GM21786 (cell line): Measurements from ENCODE around the gene CPNE8.

Source experiments
- ATAC-seq: cut with Tn5 transposase; IDR thresholded peaks from one replicate; pipeline ENCODE4 v1.9.1; 2021; ENCODE audit not compliant: unreplicated experiment

The CPNE8 gene

DNA sequence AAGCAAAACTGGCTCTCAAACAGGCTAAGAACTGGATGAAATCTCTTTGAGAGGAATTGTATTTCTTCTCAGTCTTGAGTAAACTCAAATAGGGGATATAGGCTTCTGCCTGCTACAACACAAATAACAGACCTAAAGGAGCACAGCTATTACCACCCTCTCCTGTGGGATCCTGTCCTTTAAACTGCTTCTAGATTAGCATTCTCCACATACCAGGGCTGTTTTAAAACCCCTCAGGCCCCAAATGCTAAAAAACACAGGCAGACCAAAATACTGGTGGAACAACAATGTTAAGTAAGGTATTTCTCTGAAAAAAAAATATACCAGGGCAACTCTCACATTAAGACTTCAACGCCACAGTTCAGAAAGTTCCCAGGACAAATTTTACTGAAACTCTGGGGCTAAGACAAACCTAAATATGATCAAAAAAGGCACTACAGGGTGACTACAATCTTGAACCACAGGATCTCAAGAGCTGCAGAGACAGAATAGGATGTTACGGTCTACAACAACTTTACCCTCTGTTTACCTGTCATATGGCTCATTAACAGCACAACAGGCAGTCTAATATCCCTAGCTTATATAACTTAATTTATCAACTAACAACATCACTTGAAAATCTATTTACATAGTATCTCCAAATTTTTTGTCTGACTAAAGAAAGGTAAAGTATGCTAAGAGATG, 7.2 kb downstream of the CPNE8 start:
- no peak for ATAC-seq

DNA sequence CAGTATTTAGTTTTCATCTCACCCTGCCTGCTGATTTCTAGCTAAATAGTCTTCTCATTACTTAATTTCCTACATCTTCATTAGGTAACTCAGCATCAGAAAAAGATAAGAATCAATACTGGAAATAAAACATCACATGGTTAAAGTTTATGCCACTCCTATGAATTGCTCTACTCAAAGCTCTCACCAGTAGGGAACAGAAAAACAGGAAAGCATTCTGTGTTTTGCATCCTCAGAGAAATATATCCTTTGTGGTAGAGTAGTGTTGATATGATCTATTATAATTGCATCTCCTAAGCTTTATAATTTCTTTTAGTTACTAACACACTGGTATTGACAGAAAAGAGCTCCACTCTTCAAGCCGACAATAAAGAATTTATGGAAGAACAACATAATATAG, 9.9 kb downstream of the CPNE8 start:
- no peak for ATAC-seq

DNA sequence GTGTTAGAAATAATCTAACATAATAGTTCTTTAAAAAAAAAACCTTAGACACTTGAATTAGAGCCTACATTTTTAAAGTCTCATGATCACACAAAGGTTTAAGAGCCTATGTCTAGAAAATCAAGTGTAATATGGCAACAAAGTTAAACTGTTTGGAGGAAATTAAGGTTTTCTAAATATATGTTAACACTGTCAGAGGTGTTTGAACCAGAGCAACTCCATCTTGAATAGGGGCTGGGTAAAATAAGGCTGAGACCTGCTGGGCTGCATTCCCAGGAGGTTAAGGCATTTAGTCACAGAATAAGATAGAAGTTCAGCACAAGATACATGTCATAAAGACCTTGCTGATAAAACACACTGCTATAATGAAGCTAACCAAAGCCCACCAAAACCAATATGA, 12.4 kb downstream of the CPNE8 start:
- no peak for ATAC-seq

DNA sequence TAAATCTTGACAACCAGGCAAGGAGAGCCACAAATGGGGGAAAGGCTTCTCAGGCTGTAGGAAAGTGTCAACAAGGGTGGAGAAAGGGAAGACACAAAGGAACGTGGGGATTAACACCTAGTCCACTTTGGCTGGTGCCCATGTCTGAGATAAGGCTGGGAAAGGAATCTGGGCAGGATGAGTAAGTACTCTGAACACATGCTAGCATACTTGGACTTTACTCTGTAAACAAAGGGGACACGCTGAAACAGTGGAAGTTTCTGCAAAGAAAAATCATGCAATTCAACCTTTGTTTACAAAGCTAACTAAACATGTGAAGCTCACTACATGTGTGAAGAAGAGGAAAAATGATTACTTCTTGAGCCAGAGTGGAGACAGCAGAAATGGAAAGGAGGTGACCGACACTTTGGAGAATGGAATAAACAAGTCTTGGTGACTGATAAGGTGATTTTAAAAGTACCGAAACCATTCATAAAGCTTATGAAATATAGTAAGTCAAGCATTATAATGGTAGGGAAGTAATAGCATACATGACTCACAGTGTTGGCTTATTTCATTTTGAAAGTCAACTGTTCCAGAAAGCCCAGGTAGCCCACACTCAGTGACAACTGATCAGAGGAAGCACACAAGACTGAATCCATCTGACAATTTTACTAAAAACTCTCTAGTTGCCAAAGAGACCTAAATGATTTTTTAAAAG, 13.2 kb downstream of the CPNE8 start:
- peak; percentile 57 for ATAC-seq

DNA sequence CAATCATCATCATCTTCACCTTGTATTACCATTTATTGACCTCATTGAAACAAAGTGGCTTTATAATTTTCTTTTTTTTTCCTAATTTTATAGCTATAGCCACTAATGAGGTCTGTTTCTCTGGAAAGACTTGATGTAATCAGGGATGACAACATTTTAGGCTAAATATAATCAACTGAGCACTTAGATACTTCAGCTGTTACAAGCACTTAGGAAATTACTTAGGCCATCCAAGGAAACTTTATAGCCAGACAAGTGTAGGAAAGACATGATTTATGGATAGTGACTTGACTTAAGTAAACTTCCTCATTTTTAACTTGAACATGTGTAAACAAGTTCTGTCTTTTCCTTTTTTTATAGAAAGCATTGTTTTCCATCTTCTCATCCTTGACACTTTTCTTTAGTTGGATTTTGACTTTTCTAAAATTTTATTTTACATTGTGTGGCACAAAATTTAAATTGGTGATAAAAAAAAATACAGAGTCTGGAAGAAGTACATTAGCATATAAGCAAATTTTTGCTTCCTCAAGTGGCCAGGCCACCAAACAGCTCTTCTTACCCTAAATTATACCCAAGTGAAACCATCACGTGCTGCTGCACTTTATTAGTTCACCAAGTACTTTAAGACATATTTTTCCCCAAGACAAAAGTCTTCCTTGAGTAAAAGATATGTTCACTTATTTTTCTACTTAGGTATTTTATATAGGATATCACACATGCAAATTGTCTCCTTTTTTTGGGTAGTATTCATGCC, 15.1 kb downstream of the CPNE8 start:
- no peak for ATAC-seq

DNA sequence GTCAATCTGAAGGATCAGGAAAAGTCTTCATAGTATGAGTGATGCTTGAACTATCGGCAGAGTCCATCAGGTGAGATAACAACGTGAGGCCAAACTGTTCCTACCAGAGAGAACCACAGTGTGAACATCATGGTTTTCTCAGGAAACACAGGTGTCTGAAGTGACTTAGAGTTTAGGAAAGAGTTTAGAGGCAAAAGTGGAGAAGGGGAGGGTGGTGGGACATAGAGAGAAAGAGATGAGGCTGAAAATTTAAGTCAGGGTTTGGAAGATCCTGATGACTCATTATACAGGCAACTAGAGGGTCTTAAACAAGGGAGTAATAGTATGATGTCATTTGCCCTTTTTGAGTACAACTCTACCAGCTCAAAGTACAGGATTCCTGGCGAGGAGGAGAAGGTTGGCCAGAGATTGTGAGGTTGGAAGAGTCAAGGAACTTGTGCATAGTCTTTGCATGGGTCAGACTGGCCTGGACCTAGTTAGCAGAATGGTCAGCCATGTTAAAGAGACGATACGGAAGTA, 16.0 kb downstream of the CPNE8 start:
- no peak for ATAC-seq

DNA sequence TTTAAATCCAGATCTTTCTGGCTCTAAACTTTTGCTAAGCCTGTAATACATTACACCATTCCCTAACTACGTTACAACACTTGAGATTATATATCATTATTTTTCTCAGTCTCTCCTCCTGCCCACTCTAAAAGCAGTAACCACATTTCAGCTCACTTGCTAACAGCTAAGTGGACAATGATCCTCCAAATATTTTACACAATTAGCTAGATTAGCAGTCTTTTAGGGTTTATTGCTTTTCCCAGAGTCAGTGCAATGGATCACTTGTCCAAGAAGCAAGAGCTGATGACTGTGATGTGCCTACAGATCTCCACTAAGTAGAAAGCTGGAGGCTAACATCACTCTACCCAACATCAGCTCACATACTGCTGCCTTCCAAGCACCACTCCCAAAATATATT, 17.6 kb downstream of the CPNE8 start:
- ATAC-seq: no peak

DNA sequence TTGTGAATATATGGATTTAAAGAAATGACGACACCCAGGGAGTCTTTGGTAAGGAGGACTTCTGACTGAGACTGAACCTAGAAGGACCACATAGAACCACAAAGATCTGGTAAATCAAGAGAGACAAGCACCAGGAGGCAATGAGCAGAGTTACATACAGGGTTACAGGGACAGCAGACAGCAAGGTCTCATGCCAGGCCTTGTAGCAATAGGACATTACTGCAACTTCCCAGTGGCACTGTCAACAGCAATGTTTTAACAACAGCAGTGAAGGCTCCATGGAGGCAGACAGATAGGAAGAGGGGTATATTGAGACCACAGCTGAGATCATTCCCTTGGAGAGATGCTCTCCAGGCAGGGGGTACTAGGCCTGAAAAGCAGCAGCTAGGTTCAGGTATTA, 18.5 kb downstream of the CPNE8 start:
- no peak for ATAC-seq

DNA sequence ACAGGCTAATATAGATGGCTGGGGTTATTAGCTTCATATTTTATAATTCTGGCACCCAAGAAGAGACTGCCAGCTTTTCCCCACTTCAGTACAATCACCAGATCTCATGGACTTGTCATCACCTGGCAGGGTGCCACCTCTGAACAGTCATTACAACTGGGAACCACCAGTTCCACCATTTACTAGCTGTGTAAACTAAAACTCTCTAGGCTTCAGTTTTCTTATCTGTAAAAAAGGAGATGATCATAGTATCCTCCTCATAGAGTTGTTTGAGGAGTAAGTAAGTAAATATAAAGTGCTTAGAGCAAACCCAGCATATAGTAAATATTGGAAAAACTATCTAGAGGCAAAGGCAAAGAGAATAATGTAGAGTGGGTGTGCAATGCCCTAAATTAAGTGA, 19.3 kb downstream of the CPNE8 start:
- ATAC-seq: no peak

DNA sequence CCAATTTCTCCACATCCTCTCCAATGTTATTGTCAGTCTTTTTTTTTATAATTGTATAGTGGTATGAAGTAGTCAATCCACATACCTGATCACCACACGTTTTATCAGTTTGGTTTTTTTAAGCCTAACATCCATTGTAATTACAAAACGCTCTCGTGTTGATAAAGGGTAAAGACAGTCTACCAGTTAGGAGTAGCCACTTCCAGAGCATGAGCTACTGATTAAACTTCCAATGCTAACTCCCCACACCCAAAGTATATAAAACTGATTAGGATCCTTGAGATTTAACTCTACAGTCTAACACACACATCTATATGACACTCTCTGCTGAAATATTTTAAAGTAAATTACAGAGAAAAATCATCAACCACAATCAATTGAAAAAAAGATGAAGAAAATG, 20.7 kb downstream of the CPNE8 start:
- no peak for ATAC-seq

DNA sequence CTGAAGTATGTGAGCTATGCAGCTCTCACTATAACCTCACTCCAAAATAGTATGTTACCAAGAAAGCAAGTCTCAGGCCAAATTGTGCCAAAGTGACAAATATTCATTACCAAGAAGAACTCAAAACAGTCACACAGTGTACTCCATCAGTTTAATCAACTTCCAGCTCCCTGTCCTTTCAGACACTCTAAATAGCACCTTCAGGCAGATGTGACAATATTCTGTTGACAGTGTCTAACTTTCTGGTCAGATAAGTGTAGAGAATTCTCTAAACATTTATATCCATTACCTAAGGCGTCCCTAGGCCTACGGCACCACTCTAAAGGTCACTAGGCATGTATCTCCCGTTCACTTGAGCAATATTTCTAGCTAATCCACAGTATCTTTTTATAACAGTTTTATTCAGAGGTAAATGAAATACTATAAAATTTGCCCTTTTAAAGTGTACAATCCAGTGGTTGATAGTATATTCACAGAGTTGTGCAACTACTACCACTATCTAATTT, 21.7 kb downstream of the CPNE8 start:
- ATAC-seq: no peak

DNA sequence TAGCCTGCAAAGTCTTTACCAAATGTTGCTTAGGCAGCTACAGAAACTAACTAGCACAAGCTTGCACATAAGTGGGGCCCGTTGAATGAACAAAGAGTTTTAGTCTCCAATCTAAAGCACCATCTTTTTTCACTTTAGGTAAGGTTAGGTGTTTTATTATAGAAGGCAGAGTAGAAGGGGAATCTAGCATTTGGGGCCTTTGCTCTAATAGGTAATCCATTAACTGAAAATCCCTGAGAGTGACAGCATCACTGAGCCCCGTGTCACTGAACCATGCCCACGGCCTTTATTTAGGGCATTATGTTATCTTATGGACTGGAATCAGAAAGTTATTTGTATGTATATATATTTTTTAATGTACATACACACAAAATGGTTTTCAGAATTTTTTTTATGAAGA, 25.1 kb downstream of the CPNE8 start:
- ATAC-seq: no peak

DNA sequence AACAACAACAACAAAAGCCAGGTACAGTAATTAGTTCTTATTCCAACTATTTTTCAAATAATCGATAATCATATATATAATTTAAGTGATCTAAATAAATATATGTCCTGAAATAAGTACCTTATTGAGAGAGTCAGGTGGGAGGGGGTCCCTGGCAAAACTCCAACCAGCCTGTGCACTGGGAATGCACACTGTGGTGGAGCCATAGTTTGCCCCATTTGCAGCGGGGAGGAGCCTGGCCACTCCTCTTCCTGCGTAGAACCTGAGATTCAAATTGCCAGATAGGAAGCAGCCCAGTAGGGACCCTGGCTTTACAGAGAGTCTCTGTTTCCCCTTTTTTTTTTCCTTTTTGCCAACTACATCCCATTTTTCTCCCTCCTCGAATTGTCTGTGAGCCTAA, 26.4 kb downstream of the CPNE8 start:
- ATAC-seq: no peak

DNA sequence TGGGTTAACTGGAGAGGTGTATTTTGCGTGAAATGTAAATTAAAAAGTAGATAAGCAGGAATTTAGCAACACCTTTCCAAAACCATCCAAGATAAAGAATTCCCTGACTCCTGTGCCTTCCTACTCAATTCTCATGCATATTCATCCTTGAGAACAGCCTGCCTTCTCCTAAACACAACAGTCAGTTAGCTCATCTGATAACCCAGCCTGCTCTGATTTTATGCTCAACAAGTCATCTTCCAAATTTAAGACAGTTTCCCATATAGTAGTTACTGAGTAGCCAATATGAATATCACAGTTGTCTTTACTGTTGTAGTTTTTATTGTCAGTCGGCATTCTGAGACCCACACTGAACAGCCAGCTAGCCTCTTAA, 27.1 kb downstream of the CPNE8 start:
- no peak for ATAC-seq

DNA sequence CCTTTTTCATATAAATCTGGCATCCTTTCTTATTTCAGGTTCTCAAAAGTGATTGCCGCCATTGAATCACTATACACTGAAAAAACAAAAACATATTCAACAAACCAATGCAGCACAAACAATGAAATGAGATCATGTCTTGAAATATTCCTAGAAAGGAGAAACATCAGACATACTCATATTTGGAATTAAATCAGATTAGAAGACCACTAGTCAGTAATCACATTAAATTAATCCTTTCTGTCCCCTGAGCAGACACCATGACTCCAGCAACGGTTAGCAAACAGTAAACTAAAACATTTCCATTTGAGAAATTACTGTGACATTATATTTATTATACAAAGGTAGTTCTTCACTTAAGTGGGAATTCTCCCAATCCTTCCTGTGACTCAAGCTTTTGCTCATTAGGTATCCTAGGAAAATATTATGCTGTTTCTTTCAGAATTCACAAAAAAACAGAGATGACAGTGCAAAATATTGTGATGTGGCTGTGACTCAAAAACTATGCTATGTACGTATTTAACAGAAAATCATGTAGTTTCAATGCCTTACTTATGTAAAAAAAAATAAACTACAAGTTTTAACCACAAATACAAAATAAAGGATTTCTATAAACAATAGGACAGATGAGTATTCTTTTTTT, 29.7 kb downstream of the CPNE8 start:
- ATAC-seq: no peak

DNA sequence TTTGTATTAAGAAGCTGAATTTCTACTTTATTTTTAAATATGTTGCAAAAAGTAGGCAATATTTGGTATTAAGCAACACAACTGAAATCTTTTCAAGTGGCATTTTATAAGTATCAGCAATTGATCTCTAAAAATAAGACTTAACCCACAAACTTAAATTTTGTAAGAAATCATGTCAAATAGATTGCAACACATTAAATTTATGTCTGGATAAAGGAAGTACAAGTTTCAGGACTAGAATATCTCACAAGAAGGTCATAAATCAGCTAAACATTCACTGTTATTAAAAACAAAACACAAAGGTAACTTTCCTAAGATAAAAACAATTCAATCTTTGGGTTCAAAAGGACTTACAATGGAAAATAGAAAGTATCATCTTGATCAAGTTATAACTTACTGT, 32.8 kb downstream of the CPNE8 start:
- no peak for ATAC-seq

DNA sequence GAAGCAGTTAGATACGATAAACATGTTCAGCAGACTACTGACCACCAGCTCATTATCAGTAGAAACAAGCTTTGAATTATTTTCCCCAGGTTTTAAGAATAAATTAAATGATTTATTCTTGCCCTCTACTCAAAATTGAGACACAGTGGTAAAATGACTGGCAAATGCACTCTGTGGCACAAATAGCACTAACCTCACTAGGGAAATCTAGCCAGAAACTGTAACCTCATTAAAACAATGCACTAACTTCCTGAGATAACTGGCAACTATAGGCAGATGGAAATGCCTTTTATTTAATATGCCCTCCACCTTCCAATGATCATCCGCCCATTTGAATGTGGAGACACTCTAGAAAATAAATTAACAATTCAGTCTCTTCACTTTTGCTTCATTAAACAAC, 33.2 kb downstream of the CPNE8 start:
- ATAC-seq: no peak

DNA sequence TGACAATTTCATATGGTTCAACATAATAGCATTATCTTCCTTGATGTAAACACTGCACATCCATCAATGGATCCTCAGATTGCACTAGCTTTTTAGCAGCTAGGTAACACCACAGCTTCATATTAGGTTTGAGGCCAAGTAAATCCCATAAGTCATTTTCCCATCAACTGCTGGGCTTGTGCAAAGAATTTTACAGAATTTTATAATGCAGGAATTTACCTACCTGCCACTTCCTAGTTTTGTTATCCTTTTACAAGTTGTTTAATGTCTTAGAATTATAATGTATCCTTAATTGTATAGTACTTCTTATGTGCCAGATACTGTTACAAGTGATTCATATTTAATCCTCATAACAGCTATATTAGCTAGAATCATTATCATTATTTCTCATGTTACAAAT, 36.4 kb downstream of the CPNE8 start:
- no peak for ATAC-seq

DNA sequence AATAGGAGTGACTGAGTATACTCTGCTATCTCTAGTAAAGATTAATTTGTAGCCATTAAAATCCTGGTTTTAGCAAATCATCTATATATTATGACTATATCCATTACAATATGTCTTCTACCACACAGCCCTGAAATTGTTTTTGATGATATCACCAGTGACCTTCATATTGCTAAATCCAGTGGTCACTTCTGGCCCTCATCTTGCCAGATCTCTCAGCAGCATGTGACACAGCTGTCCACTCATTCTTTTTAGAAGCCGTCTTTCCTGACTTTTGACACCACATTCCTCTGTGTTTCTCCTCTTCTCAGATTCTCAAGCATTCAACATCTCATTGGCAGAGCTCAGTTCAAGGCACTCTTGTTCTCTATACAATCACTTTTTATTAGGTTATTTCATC, 54.9 kb downstream of the CPNE8 start:
- ATAC-seq: no peak

DNA sequence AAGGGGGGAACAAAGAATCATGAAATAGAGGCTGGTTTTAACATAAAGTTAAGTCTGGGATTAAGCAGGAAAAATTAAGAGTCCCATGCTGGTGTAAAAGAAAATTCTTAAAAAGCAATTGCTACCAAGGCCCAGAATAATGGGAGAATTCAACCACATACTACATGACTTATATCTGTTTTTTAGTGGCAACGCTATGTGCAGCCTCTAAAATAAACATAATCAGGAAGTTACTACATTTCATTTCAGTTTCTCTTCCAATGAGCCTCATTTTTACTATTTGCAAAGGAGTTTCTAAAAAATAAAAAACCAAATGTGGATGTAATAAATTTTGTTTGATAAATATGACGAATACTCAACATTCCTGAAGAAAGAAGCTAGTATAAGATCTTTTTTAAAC, 58.1 kb downstream of the CPNE8 start:
- no peak for ATAC-seq

DNA sequence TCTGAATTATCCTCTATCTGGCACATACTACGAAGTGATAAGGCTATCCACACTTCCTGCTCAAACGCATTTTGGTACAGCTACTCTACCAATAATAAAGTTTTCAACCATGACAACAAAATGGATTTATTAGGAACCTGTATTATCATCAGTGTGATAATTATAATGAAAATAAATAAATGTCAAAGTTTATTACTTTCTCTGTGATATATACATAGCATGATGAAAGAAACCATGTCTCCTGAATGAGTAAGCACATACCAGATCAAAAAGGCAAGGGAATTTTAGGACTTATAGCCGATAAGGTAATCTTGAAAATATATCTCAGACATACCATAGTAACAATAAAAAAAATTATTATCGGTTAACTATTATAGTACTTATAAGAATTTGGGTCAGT, 61.1 kb downstream of the CPNE8 start:
- no peak for ATAC-seq
